Caco-2 (cell line): Measurements from ENCODE around the gene SYVN1. TPM values are rescaled to one million over a fixed set of nuclear protein-coding genes. Genes with fewer than 3 reads are reported as not detected.
"Not testable (repeated sequence)": the region's sequence is repeated elsewhere in the genome, so short reads cannot be mapped to it uniquely, and the experiment has no call there.

Experiments
- BruUV-seq: library from RNA; stranded (reverse); fragments of 400-500 nt; replicated peaks from 2 replicates; lab custom pipeline; 2021; lab: Mats Ljungman, UMichigan
- CTCF ChIA-PET: fragments of 300-600 bp; sonication (Branson Sonifier 250); formaldehyde crosslinking; loops from one replicate; lab custom pipeline; 2022; ENCODE audit warnings: antibody characterized with exemption; lab: Charles Lee
- POLR2A ChIA-PET: fragments of 300-600 bp; sonication (Branson Sonifier 250); formaldehyde crosslinking; loops from one replicate; lab custom pipeline; 2022; ENCODE audit warnings: antibody characterized with exemption; lab: Charles Lee
- DNase-seq, 2 experiments: peaks; one replicate each; pipeline versions ENCODE4 v3.0.0 to v3.0.0-alpha.2; 2020 to 2022
- H3K27me3 ChIP-seq: replicated peaks from 2 replicates; pipeline ENCODE4 v1.6.0; 2011; ENCODE audit warnings: low read length; ENCODE audit not compliant: control insufficient read depth, insufficient read depth
- H3K36me3 ChIP-seq: 2 replicates; pipeline ENCODE4 v1.5.1; 2011; ENCODE audit warnings: low read length; ENCODE audit not compliant: control insufficient read depth, insufficient read depth
- H3K4me1 ChIP-seq: fragments of 250-450 bp; sonication (Bioruptor Pico); 2 replicates; pipeline ENCODE4 v1.5.1; 2020; ENCODE audit warnings: mild to moderate bottlenecking
- H3K4me3 ChIP-seq: 2 replicates; pipeline ENCODE4 v1.5.1; 2011; ENCODE audit warnings: low read depth, mild to moderate bottlenecking, control low read depth, low read length
- H3K9me3 ChIP-seq: fragments of 250-450 bp; sonication (Bioruptor Pico); 2 replicates; pipeline ENCODE4 v1.5.1; 2020; ENCODE audit warnings: mild to moderate bottlenecking, moderate library complexity
- H3K27ac Mint-ChIP-seq: one replicate; pipeline ENCODE4 v1.8.0; 2022; ENCODE audit warnings: mixed read lengths; ENCODE audit not compliant: unreplicated experiment
- H3K27me3 Mint-ChIP-seq: one replicate; pipeline ENCODE4 v1.8.0; 2022; ENCODE audit warnings: mixed read lengths; ENCODE audit not compliant: insufficient read depth, unreplicated experiment
- H3K36me3 Mint-ChIP-seq: one replicate; pipeline ENCODE4 v1.8.0; 2022; ENCODE audit warnings: mild to moderate bottlenecking, mixed read lengths; ENCODE audit not compliant: insufficient read depth, unreplicated experiment
- H3K4me1 Mint-ChIP-seq: one replicate; pipeline ENCODE4 v1.8.0; 2022; ENCODE audit warnings: low read depth, mixed read lengths; ENCODE audit not compliant: unreplicated experiment
- H3K4me3 Mint-ChIP-seq: one replicate; pipeline ENCODE4 v1.8.0; 2022; ENCODE audit warnings: mild to moderate bottlenecking, moderate library complexity, mixed read lengths; ENCODE audit not compliant: unreplicated experiment
- H3K9me3 Mint-ChIP-seq: one replicate; pipeline ENCODE4 v1.8.0; 2022; ENCODE audit warnings: mixed read lengths; ENCODE audit not compliant: unreplicated experiment
- CTCF ChIP-seq, 2 experiments: fragments of 200-600 bp in 1 of 2; IDR thresholded peaks; 1 replicate in 1 of 2; 2 replicates in 1 of 2; pipeline versions ENCODE4 v1.5.1 to v1.8.0; 2011 to 2022; ENCODE audit warnings: antibody characterized with exemption in 1 of 2, control low read depth in 1 of 2, inconsistent platforms in 1 of 2, low read depth in 1 of 2, low read length in 1 of 2, mild to moderate bottlenecking in 1 of 2, moderate library complexity in 1 of 2; ENCODE audit not compliant: insufficient read depth in 1 of 2, severe bottlenecking in 1 of 2, unreplicated experiment in 1 of 2
- intact Hi-C: fragments of 100-400 bp; cut with micrococcal nuclease; formaldehyde crosslinking; loops from one replicate; pipeline ENCODE4 v1.10.0; 2022; ENCODE audit not compliant: unreplicated experiment
- total RNA-seq: library from RNA; stranded (reverse); gene quantifications from 2 replicates; pipeline ENCODE4 v1.2.3, GENCODE V29; 2022

Gene SYVN1
- total RNA-seq, 1 experiment from 2014 or later: 50.9 TPM

GRCh38 chr11:65120831-65121230 is 13.5 kb downstream of the SYVN1 start:
- peak overlapping the region; percentile 100 for H3K27ac Mint-ChIP-seq
- CTCF ChIA-PET: interaction anchor here (2.3 kb wide), 1 partner anchor 9 kb away, joined by 14 read pairs; the partner anchor contains the start of gene TM7SF2

GRCh38 chr11:65119670-65119995 is 14.7 kb downstream of the SYVN1 start:
- POLR2A ChIA-PET: interaction anchor here (0.6 kb wide), 1 partner anchor 93 kb away, joined by 3 read pairs; no protein-coding TSS in a partner anchor
- Histone ChIP-seq H3K4me3 (no peak overlapping the region), H3K9me3 (no peaks in the 10 kb centered on the region), H3K36me3 (peaks cover 11% of the 10 kb centered on the region), H3K27me3 (no peaks in the 10 kb centered on the region), H3K4me1 (peaks cover 21% of the 10 kb centered on the region)
- CTCF ChIA-PET: no interaction called here
- H3K4me1 Mint-ChIP-seq: peaks cover 7% of the 10 kb centered on the region
- H3K27me3 Mint-ChIP-seq: no peaks in the 10 kb centered on the region
- no peaks in the 10 kb centered on the region for H3K9me3 Mint-ChIP-seq
- H3K36me3 Mint-ChIP-seq: peaks cover 87% of the 10 kb centered on the region
- peak overlapping the region; percentile 98 for H3K4me3 Mint-ChIP-seq
- no TSS peak for BruUV-seq
- no peak for DNase-seq
- no peak for TF ChIP-seq CTCF (IDR thresholded peaks at IDR 0.05; ENCODE audit: insufficient read depth in 1 of 2, low read depth in 1 of 2, low read length in 1 of 2, severe bottlenecking in 1 of 2, unreplicated experiment in 1 of 2)
- intact Hi-C loops: loop anchor here (5.0 to 10.0 kb wide), 2 partner anchors 133 to 345 kb away; partner anchors contain the start of gene SF1
- H3K27ac Mint-ChIP-seq: no peak overlapping the region

More at GRCh38 chr11:65120831-65121230, 13.5 kb downstream of the SYVN1 start:
- peaks cover 87% of the 10 kb centered on the region for H3K36me3 Mint-ChIP-seq
- Histone ChIP-seq H3K36me3 (peaks cover 13% of the 10 kb centered on the region), H3K4me3 (peak overlapping the region; percentile 61), H3K9me3 (no peaks in the 10 kb centered on the region), H3K4me1 (peaks cover 21% of the 10 kb centered on the region), H3K27me3 (no peaks in the 10 kb centered on the region)
- H3K4me1 Mint-ChIP-seq: peaks cover 7% of the 10 kb centered on the region
- no peaks in the 10 kb centered on the region for H3K9me3 Mint-ChIP-seq
- intact Hi-C loops: no loop called here
- no peak for TF ChIP-seq CTCF (IDR thresholded peaks at IDR 0.05; ENCODE audit: insufficient read depth in 1 of 2, low read depth in 1 of 2, low read length in 1 of 2, severe bottlenecking in 1 of 2, unreplicated experiment in 1 of 2)
- H3K4me3 Mint-ChIP-seq: peak overlapping the region; percentile 98
- POLR2A ChIA-PET: interaction anchor here (2.0 to 2.5 kb wide), 2 partner anchors 8 to 10 kb away, joined by 10 to 37 read pairs; partner anchors contain the start of gene TM7SF2
- no peaks in the 10 kb centered on the region for H3K27me3 Mint-ChIP-seq
- BruUV-seq: no TSS peak
- DNase-seq: no peak

DNA sequence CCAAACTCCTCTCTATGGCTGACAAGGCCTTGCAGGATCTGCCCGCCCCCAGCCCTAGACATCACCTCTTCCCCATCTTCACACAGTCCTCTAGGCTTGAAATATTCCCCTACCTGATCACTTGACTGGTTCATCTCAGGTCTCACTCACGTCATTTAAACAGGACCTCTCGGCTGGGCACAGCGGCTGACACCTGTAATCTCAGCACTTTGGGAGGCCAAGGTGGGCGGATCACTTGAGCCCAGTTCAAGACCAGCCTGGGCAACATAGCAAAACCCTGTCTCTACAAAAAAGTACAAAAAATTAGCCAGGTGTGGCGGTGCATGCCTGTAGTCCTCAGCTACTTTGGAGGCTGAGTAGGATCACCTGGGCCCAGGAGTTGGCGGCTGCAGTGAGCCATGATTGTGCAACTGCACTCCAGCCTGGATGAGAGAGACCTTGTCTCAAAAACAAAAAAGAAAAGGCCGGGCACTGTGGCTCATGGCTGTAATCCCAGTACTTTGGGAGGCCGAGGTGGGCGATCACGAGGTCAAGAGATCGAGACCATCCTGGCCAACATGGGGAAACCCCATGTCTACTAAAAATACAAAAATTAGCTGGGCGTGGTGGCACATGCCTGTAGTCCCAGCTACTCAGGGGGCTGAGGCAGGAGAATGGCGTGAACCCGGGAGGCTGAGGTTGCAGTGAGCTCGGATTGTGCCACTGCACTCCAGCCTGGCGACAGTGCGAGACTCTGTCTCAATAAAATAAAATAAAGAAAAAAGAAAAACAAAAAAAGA is 15.2 kb downstream of the SYVN1 start:
- Mint-ChIP-seq H3K36me3 (peaks cover 87% of the 10 kb centered on the region), H3K27ac (peak overlapping the region; percentile 92), H3K4me3 (peak overlapping the region; percentile 1)
- H3K4me3 ChIP-seq, H3K27me3 ChIP-seq, H3K27me3 Mint-ChIP-seq, H3K9me3 ChIP-seq, BruUV-seq, DNase-seq, H3K36me3 ChIP-seq, H3K4me1 Mint-ChIP-seq, H3K9me3 Mint-ChIP-seq: not testable (repeated sequence)
- ChIA-PET CTCF (interaction anchor here (1.7 to 2.2 kb wide), 2 partner anchors 16 to 78 kb away, joined by 5 to 9 read pairs; partner anchors contain the start of gene SAC3D1), POLR2A (interaction anchor here (0.6 kb wide), 1 partner anchor 474 kb away, joined by 3 read pairs; no protein-coding TSS in a partner anchor)
- H3K4me1 ChIP-seq: peaks cover 21% of the 10 kb centered on the region
- intact Hi-C loops: loop anchor here (1.0 to 10.0 kb wide), 3 partner anchors 133 to 344 kb away; partner anchors contain the start of gene SF1
